HFFc6 (cell line): ENCODE data around the gene HEATR9. TPM values are rescaled to one million over a fixed set of nuclear protein-coding genes. Genes with fewer than 3 reads are reported as not detected.
A peak's percentile ranks its signal among the peaks of the same experiment; 100 is the strongest.

ENCODE experiments used
- DNase-seq: peaks from one replicate; pipeline ENCODE4 v3.0.0-alpha.2; 2018
- H3K27ac Mint-ChIP-seq: 2 replicates; pipeline ENCODE4 v1.8.0; 2020; ENCODE audit warnings: mild to moderate bottlenecking, mixed read lengths
- H3K27me3 Mint-ChIP-seq: 2 replicates; pipeline ENCODE4 v1.8.0; 2021; ENCODE audit warnings: mild to moderate bottlenecking, moderate library complexity, mixed read lengths; ENCODE audit not compliant: insufficient read depth
- H3K36me3 Mint-ChIP-seq: 2 replicates; pipeline ENCODE4 v1.8.0; 2021; ENCODE audit warnings: low read depth, mixed read lengths
- H3K4me1 Mint-ChIP-seq: 2 replicates; pipeline ENCODE4 v1.8.0; 2020; ENCODE audit warnings: low read depth, mixed read lengths
- H3K4me3 Mint-ChIP-seq: 2 replicates; pipeline ENCODE4 v1.8.0; 2020; ENCODE audit warnings: mild to moderate bottlenecking, moderate library complexity, mixed read lengths
- H3K9me3 Mint-ChIP-seq: 2 replicates; pipeline ENCODE4 v1.8.0; 2020; ENCODE audit warnings: mild to moderate bottlenecking, mixed read lengths
- CTCF ChIP-seq: fragments of 200-600 bp; sonication (generic); IDR thresholded peaks from 2 replicates; pipeline ENCODE4 v1.5.0; 2021; ENCODE audit warnings: antibody characterized with exemption, mild to moderate bottlenecking
- total RNA-seq, 6 experiments: library from RNA; stranded (reverse); fragmentation: NEBNext Ultra II Directional; extraction: Animal tissue kit (Norgen Biotek cat#: 25700); gene quantifications; 2 replicates in 1 of 6; 3 replicates in 5 of 6; pipeline ENCODE4 v1.2.3, GENCODE V29; 2021

The HEATR9 gene
- total RNA-seq, 6 experiments from 2014 or later, result not detected

GRCh38 chr17:35879773-35880654 lies 11.3 kb upstream of the HEATR9 start, which contains the start of gene CCL5:
Gene CCL5 (minus strand): TSS chr17:35880360.
- H3K27me3 Mint-ChIP-seq, result peaks cover 1% of the 10 kb centered on the region
- DNase-seq, result peak; percentile 9
- peaks cover 25% of the 10 kb centered on the region for H3K4me1 Mint-ChIP-seq
- H3K36me3 Mint-ChIP-seq, result no peaks in the 10 kb centered on the region
- H3K9me3 Mint-ChIP-seq, result no peaks in the 10 kb centered on the region
- no peak within 1 kb of the TSS for H3K27ac Mint-ChIP-seq
- no peak for TF ChIP-seq CTCF
- peak within 1 kb of the TSS; percentile 30; the same call in 1 of the 2 replicates for H3K4me3 Mint-ChIP-seq

- no peak for TF ChIP-seq CTCF
- Mint-ChIP-seq H3K36me3 (no peaks in the 10 kb centered on the region), H3K4me3 (no peak overlapping the region), H3K9me3 (no peaks in the 10 kb centered on the region), H3K27me3 (no peaks in the 10 kb centered on the region; the same call in 1 of the 2 replicates), H3K27ac (no peak overlapping the region), H3K4me1 (peaks cover 27% of the 10 kb centered on the region)
- DNase-seq, result no peak
Measured at GRCh38 chr17:35878361-35878760, 9.7 kb upstream of the HEATR9 start.

- Mint-ChIP-seq H3K4me3 (no peak overlapping the region), H3K4me1 (peaks cover 27% of the 10 kb centered on the region), H3K9me3 (no peaks in the 10 kb centered on the region), H3K27me3 (no peaks in the 10 kb centered on the region; the same call in 1 of the 2 replicates), H3K27ac (no peak overlapping the region), H3K36me3 (no peaks in the 10 kb centered on the region)
- DNase-seq, result no peak
- TF ChIP-seq CTCF, result no peak
Measured at GRCh38 chr17:35877345-35878029, 8.8 kb upstream of the HEATR9 start.

GRCh38 chr17:35876534-35876933 lies 7.8 kb upstream of the HEATR9 start:
- Mint-ChIP-seq H3K27ac (no peak overlapping the region), H3K9me3 (no peaks in the 10 kb centered on the region), H3K4me3 (no peak overlapping the region), H3K4me1 (peaks cover 27% of the 10 kb centered on the region), H3K27me3 (no peaks in the 10 kb centered on the region; the same call in 1 of the 2 replicates), H3K36me3 (no peaks in the 10 kb centered on the region)
- no peak for DNase-seq
- no peak for TF ChIP-seq CTCF

GRCh38 chr17:35875800-35876139 lies 7.1 kb upstream of the HEATR9 start:
- Mint-ChIP-seq H3K27ac (no peak overlapping the region), H3K27me3 (no peaks in the 10 kb centered on the region; the same call in 1 of the 2 replicates), H3K36me3 (no peaks in the 10 kb centered on the region), H3K9me3 (no peaks in the 10 kb centered on the region), H3K4me1 (peaks cover 24% of the 10 kb centered on the region), H3K4me3 (no peak overlapping the region)
- DNase-seq, result no peak
- TF ChIP-seq CTCF, result no peak
